Mammary epithelial cell (primary cell): Measurements from ENCODE around the gene PRKCA.

ENCODE experiments used
- CTCF ChIP-seq, 2 donors: IDR thresholded peaks in 1 of 2; conservative IDR thresholded peaks in 1 of 2; 2 replicates each; pipeline ENCODE4 v1.5.1; 2011 to 2012; ENCODE audit warnings: inconsistent platforms in 2 of 2, low read length in 2 of 2, mild to moderate bottlenecking in 2 of 2, control low read depth in 1 of 2, low read depth in 1 of 2; ENCODE audit not compliant: insufficient read depth in 1 of 2; ENCODE audit errors: extremely low read depth in 1 of 2
- EZH2 ChIP-seq: IDR thresholded peaks from 2 replicates; pipeline ENCODE4 v1.6.1; 2012; ENCODE audit warnings: low read length, inconsistent platforms, borderline replicate concordance

GRCh38 chr17:66739553-66739952 lies 437.1 kb downstream of the PRKCA start:
- no peak for TF ChIP-seq CTCF (conservative IDR thresholded peaks at IDR 0.05 in 1 of 2, IDR thresholded peaks at IDR 0.05 in 1 of 2; ENCODE audit: extremely low read depth in 1 of 2, insufficient read depth in 1 of 2, low read depth in 1 of 2, low read length in 2 of 2)
- no peak for TF ChIP-seq EZH2
